ENCODE data around the gene KRT33B. TPM values are rescaled to one million over a fixed set of nuclear protein-coding genes. Genes with fewer than 3 reads are reported as not detected.

KRT33B gene
- total and polyA plus RNA-seq, 10 of the 15 experiments (the other 5 are each of a cell fraction or from before 2014, with no cell fraction given): not detected

- BruUV-seq (replicated peaks): no TSS peak
- POLR2A ChIA-PET: no interaction called here
- H3K4me2 ChIP-seq (ENCODE audit: control insufficient read depth, insufficient read depth): no peak overlapping the region
- intact Hi-C loops (cut with micrococcal nuclease; ENCODE audit: unreplicated experiment) (no loop called here), in situ Hi-C loops (cut with MboI) (no loop called here)
- H3K4me3 ChIP-seq: no peak overlapping the region
- H3K9ac ChIP-seq (ENCODE audit: control insufficient read depth, insufficient read depth, low read length): no peak overlapping the region
- WGBS (ENCODE audit: insufficient coverage, insufficient replicate concordance, low lambda C conversion rate, missing lambda C conversion rate): 45% methylated on average over 10 of the region's 10 CpGs
- RAD21 ChIA-PET (ENCODE audit: unreplicated experiment): no interaction called here
- no peak for ATAC-seq
- H3K4me1 ChIP-seq (ENCODE audit: control insufficient read depth, insufficient read depth, low read length): no peaks in the 10 kb centered on the region
- SMC1A ChIA-PET (ENCODE audit: uncharacterized antibody, unreplicated experiment): interaction anchor here (0.6 kb wide), 2 partner anchors 12 to 31 kb away, joined by 4 to 5 read pairs; no protein-coding TSS in a partner anchor
- no peak for TF ChIP-seq MTA2 (IDR thresholded peaks at IDR 0.05; ENCODE audit: low read depth)
- TF ChIP-seq HDGF (IDR thresholded peaks at IDR 0.05): no peak
- TF ChIP-seq ATF2 (IDR thresholded peaks at IDR 0.05; ENCODE audit: low read length): no peak
- no peak for TF ChIP-seq BCL3 (IDR thresholded peaks at IDR 0.05; ENCODE audit: borderline replicate concordance, insufficient read depth, low read depth, low read length, poor library complexity, severe bottlenecking)
- no peak for TF ChIP-seq IRF3 (IDR thresholded peaks at IDR 0.05)
- no peak for TF ChIP-seq CUX1 (IDR thresholded peaks at IDR 0.05; ENCODE audit: insufficient replicate concordance, low read depth, low read length)
- no peak for TF ChIP-seq WRNIP1 (IDR thresholded peaks at IDR 0.05; ENCODE audit: borderline replicate concordance, low read depth, low read length)
- TF ChIP-seq RFX5 (IDR thresholded peaks at IDR 0.05; ENCODE audit: low read depth, low read length): no peak
- no peak for TF ChIP-seq NR2F1 (conservative IDR thresholded peaks at IDR 0.05)
- TF ChIP-seq CBFB (IDR thresholded peaks at IDR 0.05; ENCODE audit: low read depth): no peak
- no peak for TF ChIP-seq MYC (IDR thresholded peaks at IDR 0.05; ENCODE audit: insufficient read depth, insufficient read length, insufficient replicate concordance, low read length, severe bottlenecking)
- no peak for TF ChIP-seq TAF1 (IDR thresholded peaks at IDR 0.05; ENCODE audit: borderline replicate concordance, low read depth, low read length)
- DNase-seq (ENCODE audit: low read depth, low spot score): no peak
- no peaks in the 10 kb centered on the region for H4K20me1 ChIP-seq (ENCODE audit: control insufficient read depth, insufficient read depth)
- H3K9me3 ChIP-seq (replicated peaks; ENCODE audit: control insufficient read depth, insufficient read depth, low read length): no peaks in the 10 kb centered on the region
- CTCF ChIA-PET: no interaction called here
- no peak overlapping the region for H3K27ac ChIP-seq (ENCODE audit: control insufficient read depth, insufficient read depth)
- H3K79me2 ChIP-seq (ENCODE audit: control insufficient read depth, insufficient read depth, low read length): no peaks in the 10 kb centered on the region
- no peak overlapping the region for H2AFZ ChIP-seq (ENCODE audit: control insufficient read depth, low read depth, low read length)
- H3K36me3 ChIP-seq (ENCODE audit: control insufficient read depth in 2 of 2, insufficient read depth in 2 of 2, low read length in 1 of 2): no peaks in the 10 kb centered on the region
- H3K27me3 ChIP-seq (replicated peaks in 1 of 2; ENCODE audit: control insufficient read depth in 2 of 2, insufficient read depth in 2 of 2, low read length in 1 of 2): peaks cover 0 to 2% of the 10 kb centered on the region in 2 experiments; a peak in 1 of 4 replicates
- no peak for FAIRE-seq
These were observed 2.1 kb downstream of the KRT33B start for GRCh38 chr17:41367426-41368075.

All from GM12878 (cell line).